NCI-H2107 treated with DMSO at 0.1 percent for 48 hours (cell line): ENCODE results near the gene TCAIM.
"Not testable (repeated sequence)": the region's sequence is repeated elsewhere in the genome, so short reads cannot be mapped to it uniquely, and the experiment has no call there.

Source experiments
- DNase-seq: peaks from one replicate; lab custom pipeline; 2025; ENCODE audit not compliant: unreplicated experiment; lab: John Stamatoyannopoulos, UW

The TCAIM gene

GRCh38 chr3:44412365-44412764, 73.8 kb downstream of the TCAIM start:
- DNase-seq, result no peak

GRCh38 chr3:44414517-44415090, 76.0 kb downstream of the TCAIM start:
- no peak for DNase-seq

DNA sequence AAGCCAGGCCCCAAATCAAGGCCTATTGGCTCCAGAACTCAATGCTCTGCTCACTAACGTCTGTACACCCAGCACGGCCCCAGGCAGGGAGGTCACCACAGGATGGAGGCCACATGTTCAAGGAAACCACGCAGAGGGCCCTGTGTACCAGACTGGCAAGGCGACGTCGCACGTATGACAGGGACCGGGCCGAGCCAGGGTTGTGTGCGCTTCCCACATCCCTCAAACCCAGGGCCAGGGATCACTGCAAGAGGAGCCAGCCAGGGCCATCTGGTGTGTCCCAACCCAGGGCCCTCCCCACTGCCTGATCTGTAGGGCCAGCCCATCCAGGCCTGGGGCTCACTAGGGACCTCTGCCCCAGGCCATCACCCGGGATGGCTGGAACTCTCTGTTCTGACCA, 76.9 kb downstream of the TCAIM start:
- no peak for DNase-seq

GRCh38 chr3:44416031-44417030, 77.8 kb downstream of the TCAIM start:
- DNase-seq, result no peak

- DNase-seq, result not testable (repeated sequence)
Measured at GRCh38 chr3:44418118-44418517, 79.6 kb downstream of the TCAIM start.

GRCh38 chr3:44418549-44418948, 80.0 kb downstream of the TCAIM start:
- no peak for DNase-seq

GRCh38 chr3:44419116-44419922, 80.8 kb downstream of the TCAIM start:
- no peak for DNase-seq

DNA sequence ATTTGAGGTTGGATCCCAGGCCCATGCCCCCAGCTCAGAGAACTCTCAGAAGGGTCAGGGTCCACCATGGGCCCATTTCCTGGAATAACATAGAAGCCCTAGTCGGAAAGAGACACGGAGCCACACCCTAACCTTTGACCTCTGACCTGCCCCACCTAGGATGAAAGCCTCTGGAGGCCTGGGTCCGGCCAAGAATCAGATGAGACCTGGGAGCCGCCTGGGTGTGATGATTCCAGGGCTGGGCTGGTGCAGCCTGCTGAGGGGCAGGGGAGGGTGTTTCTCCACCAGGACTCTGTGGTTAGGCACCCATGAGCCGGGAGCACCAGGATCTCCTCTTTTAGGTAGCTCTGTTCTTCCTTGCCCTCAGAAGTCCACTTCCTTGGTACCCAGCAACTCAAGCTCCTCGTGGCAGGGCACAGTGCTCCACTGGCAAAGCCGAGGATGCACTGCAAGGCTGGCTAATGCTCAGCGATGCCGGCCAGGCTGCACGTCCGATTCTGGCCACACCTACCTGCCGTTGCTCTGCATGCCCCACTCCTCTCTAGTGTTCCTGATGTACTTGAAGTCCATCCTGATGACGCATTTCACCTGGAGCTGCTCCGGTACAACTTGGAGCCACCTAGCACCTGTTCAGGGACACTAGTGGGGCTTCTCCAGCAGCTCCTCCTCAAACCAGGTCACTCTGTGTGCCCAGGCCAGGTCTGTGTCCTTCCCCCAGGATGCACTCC, 81.5 kb downstream of the TCAIM start:
- DNase-seq, result no peak

- no peak for DNase-seq
Measured at GRCh38 chr3:44420676-44421075, 82.1 kb downstream of the TCAIM start.

- DNase-seq, result no peak
Measured at GRCh38 chr3:44421280-44421679, 82.7 kb downstream of the TCAIM start.

DNA sequence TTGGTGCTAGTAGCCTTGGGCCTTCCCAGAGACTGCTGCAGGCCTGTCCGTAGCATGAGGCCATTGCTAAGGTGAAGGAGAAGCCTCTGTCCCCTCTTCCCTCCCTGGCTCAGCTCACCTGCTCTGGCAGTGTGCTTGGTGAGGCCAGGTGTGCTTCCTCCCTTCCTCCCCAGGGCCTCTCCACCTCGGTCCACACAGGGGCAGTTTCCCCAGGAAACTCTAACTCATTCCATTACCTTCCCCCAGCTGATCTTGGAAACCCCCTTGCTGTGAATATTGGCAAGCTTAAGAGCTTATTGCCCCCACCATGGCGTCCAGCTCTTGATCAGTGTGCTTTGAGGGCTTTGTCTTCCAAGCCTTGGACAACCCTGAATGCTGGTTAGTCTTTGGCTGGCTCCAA, 86.2 kb downstream of the TCAIM start:
- no peak for DNase-seq

DNA sequence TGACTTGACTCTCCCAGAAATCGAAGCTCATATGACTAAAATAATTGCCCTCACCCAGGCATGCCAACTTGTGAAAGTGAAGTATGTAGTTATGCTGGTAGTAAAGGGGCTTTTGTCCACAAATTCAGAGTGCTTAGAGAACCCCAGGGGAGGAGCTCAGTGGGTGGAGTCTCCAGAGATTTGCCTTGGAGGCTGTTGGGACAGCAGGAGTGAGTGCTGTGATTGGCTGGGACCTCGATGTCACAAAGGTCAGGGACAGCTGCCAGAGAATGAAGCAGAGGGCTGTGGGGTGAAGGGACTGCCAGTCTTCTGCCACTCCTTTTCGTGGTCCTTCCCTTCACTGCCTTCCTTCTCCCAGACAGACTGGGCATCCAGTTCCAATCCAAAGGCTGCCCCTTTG, 89.1 kb downstream of the TCAIM start:
- no peak for DNase-seq

GRCh38 chr3:44428910-44429309, 90.3 kb downstream of the TCAIM start:
- DNase-seq, result no peak

DNA sequence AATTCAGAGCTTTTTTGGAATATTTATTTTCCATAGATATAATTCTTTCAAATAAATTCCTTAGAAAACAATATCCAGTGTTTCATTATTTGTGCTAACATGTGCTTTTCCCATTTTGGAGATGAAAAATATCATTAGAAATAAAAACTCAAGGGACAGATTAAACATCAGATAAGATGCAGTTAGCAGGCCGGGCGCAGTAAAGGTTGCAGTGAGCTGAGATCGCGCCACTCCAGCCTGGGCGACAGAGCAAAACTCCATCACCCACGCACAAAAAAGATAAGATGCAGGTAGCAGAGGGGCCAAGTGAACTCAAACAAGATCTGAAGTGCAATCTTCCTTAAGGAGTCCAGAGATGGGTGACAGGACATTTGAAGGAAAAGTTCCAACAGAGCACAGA, 90.9 kb downstream of the TCAIM start:
- no peak for DNase-seq

DNA sequence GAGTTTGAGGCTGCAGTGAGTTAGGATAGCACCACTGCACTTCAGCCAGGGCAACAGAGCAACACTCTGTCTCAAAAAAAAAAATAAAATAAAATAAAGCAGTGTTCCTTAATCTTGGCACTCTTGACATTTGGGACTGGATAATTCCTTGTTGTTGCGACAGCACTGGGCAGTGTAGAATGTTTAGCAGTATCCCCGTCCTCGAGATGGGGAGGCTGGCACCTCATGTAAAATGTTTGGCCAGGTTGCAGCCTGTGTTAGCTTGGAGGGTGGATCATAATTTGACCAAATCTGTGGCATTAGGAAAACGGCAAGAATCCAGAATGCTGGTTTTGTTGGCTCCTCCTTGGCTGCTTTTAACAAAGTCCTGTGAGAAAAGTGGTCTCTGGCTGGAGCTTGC, 91.9 kb downstream of the TCAIM start:
- no peak for DNase-seq

DNA sequence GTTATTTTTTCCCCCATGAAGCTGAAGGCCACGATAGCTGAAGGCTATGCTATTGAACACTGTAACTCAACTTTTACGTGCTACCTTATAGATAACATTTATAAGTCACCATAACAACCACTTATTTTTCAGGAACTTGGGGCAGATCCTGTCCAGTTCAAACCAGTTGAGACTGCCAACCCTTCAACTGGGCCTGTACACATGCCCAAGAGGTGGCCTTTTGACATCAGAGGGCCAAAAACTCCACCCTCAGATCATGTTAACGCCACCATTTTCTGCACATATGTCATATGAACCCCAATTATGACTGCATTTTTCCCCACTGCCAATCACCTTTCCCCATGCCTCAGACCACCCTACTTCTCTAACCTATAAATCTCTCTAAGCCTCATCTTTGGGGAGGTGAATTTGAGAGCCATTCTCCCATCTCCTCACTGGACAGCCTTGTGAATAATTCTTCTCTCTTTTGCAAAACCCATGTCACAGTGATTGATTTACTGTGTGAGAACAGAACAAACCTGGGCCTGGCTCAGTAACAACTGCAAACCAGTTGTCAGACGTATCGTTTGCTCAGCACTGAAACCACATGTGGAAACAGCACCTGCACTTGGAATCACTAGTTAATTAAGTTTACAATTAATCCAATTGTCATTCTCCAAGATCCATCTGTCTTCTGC, 96.4 kb downstream of the TCAIM start:
- no peak for DNase-seq

- no peak for DNase-seq
Measured at GRCh38 chr3:44436181-44436580, 97.6 kb downstream of the TCAIM start.

DNA sequence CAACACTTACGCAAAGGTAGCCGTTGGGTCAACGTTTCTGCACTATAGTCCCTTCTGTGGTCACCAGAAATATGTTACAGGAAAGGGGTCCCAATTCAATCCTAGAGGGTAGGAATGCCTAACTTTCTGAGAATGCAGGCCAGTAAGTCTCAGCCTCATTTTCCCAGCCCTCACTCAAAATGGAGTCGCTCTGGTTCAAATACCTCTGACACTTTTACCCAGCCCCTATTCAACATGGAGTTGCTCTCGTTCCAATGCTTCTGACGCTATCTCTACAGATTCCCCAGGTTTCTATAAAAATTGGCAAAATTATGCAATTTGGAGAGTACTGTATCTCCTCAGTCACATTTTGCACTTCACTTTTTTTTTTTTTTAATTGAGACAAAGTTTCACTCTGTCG, 99.2 kb downstream of the TCAIM start:
- DNase-seq, result no peak

GRCh38 chr3:44439499-44440295, 101.1 kb downstream of the TCAIM start:
- DNase-seq, result no peak
